Liver (tissue), 9 donors: Measurements from ENCODE around the gene TFB1M. TPM values are rescaled to one million over a fixed set of nuclear protein-coding genes. Genes with fewer than 3 reads are reported as not detected.

Experiments used
- DNase-seq: peaks from one replicate; pipeline ENCODE4 v3.0.0-alpha.2; 2017; ENCODE audit warnings: low spot score
- H3K27ac ChIP-seq, 2 donors: one replicate each; pipeline ENCODE4 v1.7.0; 2013; ENCODE audit warnings: inconsistent platforms in 2 of 2, low read length in 2 of 2, control low read depth in 1 of 2, low read depth in 1 of 2, mild to moderate bottlenecking in 1 of 2
- H3K27me3 ChIP-seq, 4 donors: one replicate each; pipeline versions ENCODE4 v1.6.1 to v1.7.0; 2013; ENCODE audit warnings: low read length in 3 of 4, inconsistent platforms in 1 of 4, mild to moderate bottlenecking in 1 of 4, moderate library complexity in 1 of 4; ENCODE audit not compliant: control insufficient read depth in 4 of 4, insufficient read depth in 4 of 4
- H3K36me3 ChIP-seq, 4 donors: one replicate each; pipeline versions ENCODE4 v1.6.1 to v1.7.0; 2013; ENCODE audit warnings: low read length in 3 of 4, mild to moderate bottlenecking in 3 of 4, low read depth in 1 of 4, moderate library complexity in 1 of 4; ENCODE audit not compliant: control insufficient read depth in 4 of 4, insufficient read depth in 3 of 4
- H3K4me1 ChIP-seq, 4 donors: one replicate each; pipeline versions ENCODE4 v1.6.1 to v1.7.0; 2013; ENCODE audit warnings: low read length in 3 of 4, mild to moderate bottlenecking in 3 of 4, moderate library complexity in 1 of 4; ENCODE audit not compliant: control insufficient read depth in 4 of 4, insufficient read depth in 4 of 4
- H3K4me3 ChIP-seq, 3 donors: one replicate each; pipeline versions ENCODE4 v1.6.1 to v1.7.0; 2013; ENCODE audit warnings: low read length in 3 of 3, control low read depth in 1 of 3, low read depth in 1 of 3, mild to moderate bottlenecking in 1 of 3
- H3K9ac ChIP-seq, 2 donors: one replicate each; pipeline ENCODE4 v1.7.0; 2013; ENCODE audit warnings: low read length in 2 of 2, mild to moderate bottlenecking in 2 of 2, moderate library complexity in 2 of 2, control low read depth in 1 of 2, low read depth in 1 of 2
- H3K9me3 ChIP-seq, 4 donors: one replicate each; pipeline versions ENCODE4 v1.6.1 to v1.7.0; 2013; ENCODE audit warnings: low read length in 3 of 4; ENCODE audit not compliant: control insufficient read depth in 4 of 4
- ATF3 ChIP-seq: IDR thresholded peaks from 2 replicates; pipeline ENCODE4 v1.6.1; 2016; ENCODE audit warnings: antibody characterized with exemption
- CTCF ChIP-seq: fragments of 150-350 bp; IDR thresholded peaks from 2 replicates; pipeline ENCODE4 v1.5.1; 2017; ENCODE audit warnings: improper control_type of control experiment, low read depth, low read length; ENCODE audit not compliant: missing input control
- EGR1 ChIP-seq, 2 donors: IDR thresholded peaks; 2 replicates each; pipeline ENCODE4 v1.6.1; 2016 to 2018; ENCODE audit warnings: antibody characterized with exemption in 2 of 2, low read depth in 2 of 2
- FOXA1 ChIP-seq: IDR thresholded peaks from 2 replicates; pipeline ENCODE4 v1.6.1; 2016; ENCODE audit warnings: antibody characterized with exemption
- FOXA2 ChIP-seq: IDR thresholded peaks from 2 replicates; pipeline ENCODE4 v1.6.1; 2016; ENCODE audit warnings: antibody characterized with exemption
- GABPA ChIP-seq, 2 donors: IDR thresholded peaks in 1 of 2; conservative IDR thresholded peaks in 1 of 2; 2 replicates each; pipeline ENCODE4 v1.6.1; 2016; ENCODE audit warnings: antibody characterized with exemption in 2 of 2, mild to moderate bottlenecking in 1 of 2, moderate library complexity in 1 of 2
- HNF4A ChIP-seq, 2 donors: conservative IDR thresholded peaks; 2 replicates each; pipeline ENCODE4 v1.6.1; 2016; ENCODE audit warnings: antibody characterized with exemption in 2 of 2, mild to moderate bottlenecking in 2 of 2
- HNF4G ChIP-seq: IDR thresholded peaks from 2 replicates; pipeline ENCODE4 v1.6.1; 2016; ENCODE audit warnings: antibody characterized with exemption
- JUND ChIP-seq, 2 donors: IDR thresholded peaks; 2 replicates each; pipeline ENCODE4 v1.6.1; 2016; ENCODE audit warnings: antibody characterized with exemption in 2 of 2
- MAX ChIP-seq: IDR thresholded peaks from 2 replicates; pipeline ENCODE4 v1.6.1; 2016; ENCODE audit warnings: antibody characterized with exemption
- NR2F2 ChIP-seq: IDR thresholded peaks from 2 replicates; pipeline ENCODE4 v1.6.1; 2016; ENCODE audit warnings: antibody characterized with exemption
- RAD21 ChIP-seq, 2 donors: IDR thresholded peaks; 2 replicates each; pipeline ENCODE4 v1.6.1; 2016; ENCODE audit warnings: antibody characterized with exemption in 2 of 2, mild to moderate bottlenecking in 2 of 2
- REST ChIP-seq: IDR thresholded peaks from 2 replicates; pipeline ENCODE4 v1.6.1; 2016; ENCODE audit warnings: antibody characterized with exemption, mild to moderate bottlenecking
- RXRA ChIP-seq, 2 donors: IDR thresholded peaks; 2 replicates each; pipeline ENCODE4 v1.6.1; 2017 to 2018; ENCODE audit warnings: antibody characterized with exemption in 2 of 2, mild to moderate bottlenecking in 1 of 2
- SP1 ChIP-seq: IDR thresholded peaks from 2 replicates; pipeline ENCODE4 v1.6.1; 2018; ENCODE audit warnings: antibody characterized with exemption, mild to moderate bottlenecking
- TAF1 ChIP-seq: conservative IDR thresholded peaks from 2 replicates; pipeline ENCODE4 v1.6.1; 2016; ENCODE audit warnings: antibody characterized with exemption, mild to moderate bottlenecking
- WGBS: extraction: QIAGEN DNeasy Blood & Tissue Kit; methylation state at CpG from one replicate; pipeline ENCODE4 v1.1.7; 2013; 5-methylcytosine and 5-hydroxymethylcytosine counted together
- polyA plus RNA-seq, 2 donors: library from polyadenylated mRNA; stranded (reverse) in 1 of 2; unstranded in 1 of 2; fragments of 200-250 nt in 1 of 2; fragments of >200 nt in 1 of 2; fragmentation: Nextera tagmentation in 1 of 2; extraction: Ambion mirVana in 1 of 2; gene quantifications; one replicate each; pipeline versions ENCODE4 v1.2.1 to v1.2.3, GENCODE V29; 2013 to 2015
- total RNA-seq, 2 donors: library from RNA; depleted of rRNA; stranded (reverse); fragments of >200 nt; gene quantifications; one replicate each; pipeline ENCODE4 v1.2.3, GENCODE V29; 2014
- donor health status: healthy.
- donor health status: healthy.
- donor health status: healthy.
- donor health status: healthy.
- donor health status: healthy.

The TFB1M gene
- total and polyA plus RNA-seq, 4 donors = 9.2 to 17.0 (median 12.6) TPM

GRCh38 chr6:155256122-155256795, 58.0 kb downstream of the TFB1M start:
- no peaks in the 10 kb centered on the region for H3K4me1 ChIP-seq
- 90% methylated on average over 13 of the region's 13 CpGs for WGBS
- DNase-seq = no peak
- H3K36me3 ChIP-seq = peaks cover 5 to 64% (median 38%) of the 10 kb centered on the region in 4 donors
- H3K9me3 ChIP-seq = no peaks in the 10 kb centered on the region
- H3K27me3 ChIP-seq = no peaks in the 10 kb centered on the region
- H3K4me3 ChIP-seq = no peak overlapping the region
- H3K27ac ChIP-seq = no peak overlapping the region
- H3K9ac ChIP-seq = no peak overlapping the region
- no peak for TF ChIP-seq HNF4A (conservative IDR thresholded peaks at IDR 0.05)
- TF ChIP-seq GABPA (IDR thresholded peaks at IDR 0.05 in 1 of 2, conservative IDR thresholded peaks at IDR 0.05 in 1 of 2) = no peak

- WGBS = 92% methylated on average over 10 of the region's 10 CpGs
- peaks cover 4 to 53% (median 26%) of the 10 kb centered on the region in 4 donors for H3K36me3 ChIP-seq
These were observed 60.1 kb downstream of the TFB1M start for GRCh38 chr6:155254139-155254538.

More at GRCh38 chr6:155254139-155254538, 60.1 kb downstream of the TFB1M start:
- Histone ChIP-seq H3K9me3 (no peaks in the 10 kb centered on the region), H3K4me1 (no peaks in the 10 kb centered on the region), H3K4me3 (no peak overlapping the region), H3K27ac (no peak overlapping the region), H3K27me3 (no peaks in the 10 kb centered on the region), H3K9ac (no peak overlapping the region)
- no peak for TF ChIP-seq JUND (IDR thresholded peaks at IDR 0.05)
- no peak for TF ChIP-seq TAF1
- TF ChIP-seq RXRA (IDR thresholded peaks at IDR 0.05) = no peak
- no peak for TF ChIP-seq ATF3
- no peak for TF ChIP-seq NR2F2
- TF ChIP-seq REST = no peak
- no peak for TF ChIP-seq SP1
- TF ChIP-seq GABPA (IDR thresholded peaks at IDR 0.05 in 1 of 2, conservative IDR thresholded peaks at IDR 0.05 in 1 of 2) = no peak
- TF ChIP-seq EGR1 (IDR thresholded peaks at IDR 0.05; ENCODE audit: low read depth in 2 of 2) = no peak
- TF ChIP-seq HNF4G = no peak
- TF ChIP-seq HNF4A (conservative IDR thresholded peaks at IDR 0.05) = no peak
- no peak for TF ChIP-seq FOXA1
- TF ChIP-seq CTCF = no peak
- TF ChIP-seq RAD21 (IDR thresholded peaks at IDR 0.05) = no peak
- no peak for TF ChIP-seq MAX
- TF ChIP-seq FOXA2 = no peak
- DNase-seq = no peak
